Neural progenitor cell (in vitro differentiated cells): ENCODE measurements around the gene LMNTD1. TPM values are rescaled to one million over a fixed set of nuclear protein-coding genes. Genes with fewer than 3 reads are reported as not detected.

Source experiments
- DNase-seq: peaks from one replicate; pipeline ENCODE4 v3.0.0-alpha.2; 2016; ENCODE audit warnings: low spot score
- H2AFZ ChIP-seq: fragments of 200-600 bp; sonication (generic); replicated peaks from 2 replicates; pipeline ENCODE4 v1.6.1; 2016; ENCODE audit warnings: antibody characterized with exemption
- H3F3A ChIP-seq: fragments of 200-600 bp; sonication (generic); 2 replicates; pipeline ENCODE4 v1.6.1; 2016; ENCODE audit warnings: antibody characterized with exemption, low read depth
- H3K27ac ChIP-seq: fragments of 200-600 bp; sonication (generic); 2 replicates; pipeline ENCODE4 v1.5.1; 2016; ENCODE audit warnings: mild to moderate bottlenecking
- H3K27me3 ChIP-seq: fragments of 200-600 bp; sonication (generic); 2 replicates; pipeline ENCODE4 v1.6.1; 2016; ENCODE audit warnings: mild to moderate bottlenecking, moderate library complexity
- H3K36me3 ChIP-seq: fragments of 200-600 bp; sonication (generic); 2 replicates; pipeline ENCODE4 v1.5.1; 2016
- H3K4me1 ChIP-seq: fragments of 200-600 bp; sonication (generic); 2 replicates; pipeline ENCODE4 v1.6.1; 2016; ENCODE audit warnings: mixed run types
- H3K4me2 ChIP-seq: fragments of 200-600 bp; sonication (generic); 2 replicates; pipeline ENCODE4 v1.6.1; 2016
- H3K4me3 ChIP-seq: fragments of 200-600 bp; sonication (generic); 2 replicates; pipeline ENCODE4 v1.5.1; 2016
- H3K79me2 ChIP-seq: fragments of 200-600 bp; sonication (generic); 2 replicates; pipeline ENCODE4 v1.6.1; 2016; ENCODE audit warnings: low read depth
- H3K9ac ChIP-seq: fragments of 200-600 bp; sonication (generic); 2 replicates; pipeline ENCODE4 v1.6.1; 2016
- H3K9me3 ChIP-seq: fragments of 200-600 bp; sonication (generic); 2 replicates; pipeline ENCODE4 v1.5.1; 2016; ENCODE audit warnings: low read depth
- H4K20me1 ChIP-seq: fragments of 200-600 bp; sonication (generic); 2 replicates; pipeline ENCODE4 v1.6.1; 2016; ENCODE audit warnings: low read depth
- H3K27ac Mint-ChIP-seq: 3 replicates; pipeline ENCODE4 v1.8.0; 2021; ENCODE audit warnings: mixed read lengths
- H3K27me3 Mint-ChIP-seq: 2 replicates; pipeline ENCODE4 v1.8.0; 2022; ENCODE audit warnings: low read depth, mild to moderate bottlenecking, inconsistent platforms, moderate library complexity, mixed read lengths; ENCODE audit not compliant: insufficient read depth
- H3K36me3 Mint-ChIP-seq: 3 replicates; pipeline ENCODE4 v1.8.0; 2021; ENCODE audit warnings: mixed read lengths
- H3K4me1 Mint-ChIP-seq: 3 replicates; pipeline ENCODE4 v1.8.0; 2021; ENCODE audit warnings: mixed read lengths
- H3K4me3 Mint-ChIP-seq: 3 replicates; pipeline ENCODE4 v1.8.0; 2021; ENCODE audit warnings: mild to moderate bottlenecking, moderate library complexity, mixed read lengths
- H3K9me3 Mint-ChIP-seq: 3 replicates; pipeline ENCODE4 v1.8.0; 2020; ENCODE audit warnings: mixed read lengths
- EZH2 ChIP-seq: fragments of 200-600 bp; sonication (generic); IDR thresholded peaks from 2 replicates; pipeline ENCODE4 v1.6.1; 2017; ENCODE audit warnings: antibody characterized with exemption, mild to moderate bottlenecking, moderate library complexity
- EZH2phosphoT487 ChIP-seq: fragments of 200-600 bp; sonication (generic); IDR thresholded peaks from 2 replicates; pipeline ENCODE4 v1.6.1; 2017; ENCODE audit warnings: antibody characterized with exemption
- total RNA-seq: library from RNA; depleted of rRNA; stranded (reverse); fragments of >200 nt; gene quantifications from 2 replicates; pipeline ENCODE4 v1.2.3, GENCODE V29; 2015; ENCODE audit warnings: low replicate concordance
- TF ChIP-seq, protein P1 (sequence below): fragments of 200-600 bp; sonication (generic); IDR thresholded peaks from 2 replicates; pipeline ENCODE4 v1.5.1; 2017; ENCODE audit warnings: antibody characterized with exemption, mild to moderate bottlenecking

The LMNTD1 gene
- total RNA-seq, 1 donor from 2014 or later = not detected

DNA sequence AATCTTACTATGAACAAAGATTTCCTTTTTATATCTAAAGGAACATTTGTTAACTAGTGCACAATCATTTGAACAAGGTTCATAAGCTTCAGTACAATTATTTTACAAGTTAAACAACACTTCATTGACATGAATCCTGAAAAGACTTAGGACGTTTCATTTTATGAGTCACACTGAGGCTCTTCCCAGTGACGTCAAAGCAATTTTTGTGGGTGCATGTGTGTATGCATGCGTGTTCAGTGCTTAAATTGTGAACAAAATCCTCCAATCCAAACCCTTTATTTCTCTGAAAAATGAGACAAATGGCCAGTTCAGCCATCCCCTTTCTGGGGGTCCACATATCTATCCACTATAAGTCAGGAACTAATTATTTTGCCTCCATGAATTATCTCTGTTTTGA is 2.9 kb downstream of the LMNTD1 start:
- Histone ChIP-seq H3F3A (no peaks in the 10 kb centered on the region), H3K9ac (no peak overlapping the region), H3K27me3 (no peaks in the 10 kb centered on the region), H3K36me3 (no peaks in the 10 kb centered on the region), H4K20me1 (no peaks in the 10 kb centered on the region), H3K4me3 (no peak overlapping the region), H3K27ac (no peak overlapping the region), H3K79me2 (no peaks in the 10 kb centered on the region), H2AFZ (no peak overlapping the region), H3K4me1 (no peaks in the 10 kb centered on the region), H3K4me2 (no peak overlapping the region), H3K9me3 (no peaks in the 10 kb centered on the region)
- Mint-ChIP-seq H3K4me3 (no peak overlapping the region), H3K4me1 (no peaks in the 10 kb centered on the region), H3K27ac (no peak overlapping the region), H3K9me3 (no peaks in the 10 kb centered on the region), H3K27me3 (no peaks in the 10 kb centered on the region), H3K36me3 (no peaks in the 10 kb centered on the region)
- DNase-seq = no peak
- TF ChIP-seq, protein P1, sequence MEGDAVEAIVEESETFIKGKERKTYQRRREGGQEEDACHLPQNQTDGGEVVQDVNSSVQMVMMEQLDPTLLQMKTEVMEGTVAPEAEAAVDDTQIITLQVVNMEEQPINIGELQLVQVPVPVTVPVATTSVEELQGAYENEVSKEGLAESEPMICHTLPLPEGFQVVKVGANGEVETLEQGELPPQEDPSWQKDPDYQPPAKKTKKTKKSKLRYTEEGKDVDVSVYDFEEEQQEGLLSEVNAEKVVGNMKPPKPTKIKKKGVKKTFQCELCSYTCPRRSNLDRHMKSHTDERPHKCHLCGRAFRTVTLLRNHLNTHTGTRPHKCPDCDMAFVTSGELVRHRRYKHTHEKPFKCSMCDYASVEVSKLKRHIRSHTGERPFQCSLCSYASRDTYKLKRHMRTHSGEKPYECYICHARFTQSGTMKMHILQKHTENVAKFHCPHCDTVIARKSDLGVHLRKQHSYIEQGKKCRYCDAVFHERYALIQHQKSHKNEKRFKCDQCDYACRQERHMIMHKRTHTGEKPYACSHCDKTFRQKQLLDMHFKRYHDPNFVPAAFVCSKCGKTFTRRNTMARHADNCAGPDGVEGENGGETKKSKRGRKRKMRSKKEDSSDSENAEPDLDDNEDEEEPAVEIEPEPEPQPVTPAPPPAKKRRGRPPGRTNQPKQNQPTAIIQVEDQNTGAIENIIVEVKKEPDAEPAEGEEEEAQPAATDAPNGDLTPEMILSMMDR = no peak
- TF ChIP-seq EZH2phosphoT487 (no peak), EZH2 (no peak)

DNA sequence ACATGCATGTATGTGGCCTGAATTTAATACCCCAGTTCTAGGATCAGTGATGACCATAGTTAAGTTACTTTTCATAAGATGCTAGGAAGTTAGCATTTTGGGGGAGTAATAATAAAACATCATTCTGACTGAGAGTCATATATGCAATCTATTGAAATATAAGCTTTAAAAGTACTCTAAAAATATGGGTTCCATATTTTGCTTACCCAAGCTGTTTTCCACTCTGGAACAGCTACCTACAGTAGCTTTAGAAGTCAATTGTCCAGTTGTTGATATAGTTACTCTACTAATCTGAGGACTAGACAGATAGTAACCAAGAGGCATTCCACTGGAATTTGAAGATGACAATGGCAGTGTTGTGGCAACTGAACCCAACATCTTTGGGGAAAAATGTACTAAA is 4.0 kb downstream of the LMNTD1 start:
- H3K4me1 Mint-ChIP-seq = no peaks in the 10 kb centered on the region
- H3K27ac ChIP-seq = no peak overlapping the region

DNA sequence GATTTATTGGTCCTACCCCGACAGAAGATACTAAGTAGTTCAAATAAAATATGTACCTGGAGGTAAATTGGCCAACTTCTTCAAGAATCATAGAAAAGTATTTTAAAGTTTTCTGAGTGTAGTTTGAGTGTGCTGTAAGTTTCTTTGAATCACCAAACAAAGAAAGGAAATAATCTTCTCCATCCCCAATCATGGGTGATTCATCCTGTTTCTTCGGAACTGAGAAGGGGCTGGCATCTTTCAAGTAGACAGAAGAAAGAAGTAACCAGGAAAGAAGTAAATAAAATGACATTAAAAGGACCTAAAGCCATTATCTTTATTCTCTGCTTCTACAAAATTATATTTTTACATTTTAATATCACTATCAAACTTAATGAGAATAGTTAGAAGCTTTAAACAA is 6.8 kb downstream of the LMNTD1 start:
- Histone ChIP-seq H3K4me3 (no peak overlapping the region), H3K4me2 (no peak overlapping the region), H3K4me1 (no peaks in the 10 kb centered on the region), H3F3A (no peaks in the 10 kb centered on the region), H3K9me3 (no peaks in the 10 kb centered on the region), H3K79me2 (no peaks in the 10 kb centered on the region), H3K9ac (no peak overlapping the region), H2AFZ (no peak overlapping the region), H3K27ac (no peak overlapping the region), H4K20me1 (no peaks in the 10 kb centered on the region), H3K36me3 (no peaks in the 10 kb centered on the region), H3K27me3 (no peaks in the 10 kb centered on the region)
- Mint-ChIP-seq H3K9me3 (no peaks in the 10 kb centered on the region), H3K36me3 (no peaks in the 10 kb centered on the region), H3K27me3 (no peaks in the 10 kb centered on the region), H3K4me1 (no peaks in the 10 kb centered on the region), H3K4me3 (no peak overlapping the region), H3K27ac (no peak overlapping the region)
- DNase-seq = no peak
- TF ChIP-seq, protein P1 = no peak
- TF ChIP-seq EZH2 = no peak
- TF ChIP-seq EZH2phosphoT487 = no peak

More for the DNA sequence above, 4.0 kb downstream of the LMNTD1 start:
- Histone ChIP-seq H3F3A (no peaks in the 10 kb centered on the region), H3K4me1 (no peaks in the 10 kb centered on the region), H3K9ac (no peak overlapping the region), H4K20me1 (no peaks in the 10 kb centered on the region), H2AFZ (no peak overlapping the region), H3K27me3 (no peaks in the 10 kb centered on the region), H3K4me3 (no peak overlapping the region), H3K4me2 (no peak overlapping the region), H3K9me3 (no peaks in the 10 kb centered on the region), H3K79me2 (no peaks in the 10 kb centered on the region), H3K36me3 (no peaks in the 10 kb centered on the region)
- no peaks in the 10 kb centered on the region for H3K9me3 Mint-ChIP-seq
- no peak for TF ChIP-seq EZH2
- TF ChIP-seq, protein P1 = no peak
- no peak for TF ChIP-seq EZH2phosphoT487
- no peak overlapping the region for H3K4me3 Mint-ChIP-seq
- H3K27me3 Mint-ChIP-seq = no peaks in the 10 kb centered on the region
- no peak overlapping the region for H3K27ac Mint-ChIP-seq
- DNase-seq = no peak
- no peaks in the 10 kb centered on the region for H3K36me3 Mint-ChIP-seq

DNA sequence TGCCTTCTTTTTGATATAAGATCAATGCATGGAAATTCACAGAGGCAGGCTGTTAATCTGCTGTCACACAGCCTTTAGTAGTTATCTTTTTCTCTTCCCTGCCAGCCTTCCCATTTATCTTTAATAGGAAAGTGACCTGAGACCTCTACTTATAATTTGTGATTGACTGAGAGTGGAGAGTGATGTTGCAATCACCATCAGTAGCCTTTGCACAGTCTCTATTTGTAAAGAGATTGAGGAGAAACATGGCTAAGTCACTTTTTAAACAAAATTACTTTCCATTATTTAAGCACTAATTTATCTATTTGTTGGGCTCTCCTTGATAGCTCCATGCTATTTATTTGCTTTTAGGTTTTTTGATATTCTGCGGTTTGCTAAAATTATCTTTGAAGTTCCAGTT is 19.9 kb downstream of the LMNTD1 start:
- no peak overlapping the region for H3K4me3 Mint-ChIP-seq
- H3K4me1 Mint-ChIP-seq = no peaks in the 10 kb centered on the region
- H3K9me3 Mint-ChIP-seq = no peaks in the 10 kb centered on the region
- H3K79me2 ChIP-seq = no peaks in the 10 kb centered on the region
- H3K4me1 ChIP-seq = no peaks in the 10 kb centered on the region
- no peak overlapping the region for H3K27ac ChIP-seq
- H4K20me1 ChIP-seq = no peaks in the 10 kb centered on the region
- H3K4me2 ChIP-seq = no peak overlapping the region
- no peaks in the 10 kb centered on the region for H3K9me3 ChIP-seq
- TF ChIP-seq EZH2phosphoT487 (no peak), EZH2 (no peak)
- TF ChIP-seq, protein P1 = no peak
- H3K27me3 ChIP-seq = no peaks in the 10 kb centered on the region
- no peak overlapping the region for H3K9ac ChIP-seq
- H2AFZ ChIP-seq = no peak overlapping the region
- H3F3A ChIP-seq = no peaks in the 10 kb centered on the region
- DNase-seq = no peak
- no peaks in the 10 kb centered on the region for H3K27me3 Mint-ChIP-seq
- H3K36me3 ChIP-seq = no peaks in the 10 kb centered on the region
- H3K27ac Mint-ChIP-seq = no peak overlapping the region
- H3K36me3 Mint-ChIP-seq = no peaks in the 10 kb centered on the region
- no peak overlapping the region for H3K4me3 ChIP-seq
